Activated CD8-positive, alpha-beta memory T cell treated with anti-CD3 and anti-CD28 coated beads for 36 hours (primary cell): ENCODE measurements around the gene PRKCI. TPM values are rescaled to one million over a fixed set of nuclear protein-coding genes. Genes with fewer than 3 reads are reported as not detected.
"Not testable (repeated sequence)": the region's sequence is repeated elsewhere in the genome, so short reads cannot be mapped to it uniquely, and the experiment has no call there.

ENCODE experiments used
- CTCF ChIA-PET: fragments of 350-600 bp; sonication (Branson Sonifier 250); formaldehyde crosslinking; loops from one replicate; lab custom pipeline; 2021; ENCODE audit warnings: antibody characterized with exemption; lab: Charles Lee
- POLR2A ChIA-PET: fragments of 350-600 bp; sonication (Branson Sonifier 250); formaldehyde crosslinking; loops from one replicate; lab custom pipeline; 2021; ENCODE audit warnings: antibody characterized with exemption; lab: Charles Lee
- total RNA-seq, 2 experiments: library from RNA; stranded (reverse); gene quantifications; one replicate each; pipeline ENCODE4 v1.2.3, GENCODE V29; 2021

The PRKCI gene
- total RNA-seq, 2 experiments from 2014 or later = 19.6 to 22.5 TPM

DNA sequence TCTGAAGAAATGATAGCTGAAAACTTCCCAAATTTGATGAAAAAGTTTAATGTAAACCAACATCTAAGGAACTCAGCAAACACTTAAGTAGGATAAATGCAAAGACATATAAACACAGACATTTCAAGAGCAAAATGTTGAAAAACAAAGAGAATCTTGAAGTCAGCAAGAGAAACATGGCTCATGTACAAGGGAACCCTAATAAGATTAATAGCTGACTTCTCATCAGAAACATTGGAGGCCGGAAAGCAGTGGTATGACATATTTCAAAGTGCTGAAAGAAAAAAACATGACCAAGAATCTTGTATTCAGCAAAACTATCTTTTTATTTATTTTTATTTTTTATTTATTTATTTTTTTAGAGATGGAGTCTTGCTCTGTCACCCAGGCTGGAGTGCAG lies 10.6 kb upstream of the PRKCI start:
- CTCF ChIA-PET = no interaction called here
- POLR2A ChIA-PET = no interaction called here

DNA sequence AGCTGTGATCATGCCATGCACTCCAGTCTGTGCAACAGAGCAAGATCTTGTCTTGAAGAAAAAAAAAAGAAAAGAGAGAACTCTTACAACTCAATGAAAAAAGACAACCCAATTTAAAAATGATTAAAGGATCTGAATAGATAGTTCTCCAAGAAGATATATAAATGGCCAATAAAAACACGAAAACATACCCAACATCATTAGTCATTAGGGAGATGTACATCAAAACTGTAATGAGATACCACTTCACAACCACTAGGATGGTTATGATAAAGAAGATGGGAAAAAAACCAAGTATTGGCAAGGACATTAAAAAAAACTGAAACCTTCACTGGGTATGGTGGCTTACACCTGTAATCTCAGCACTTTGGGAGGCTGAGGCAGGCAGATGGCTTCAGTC lies 2.4 kb upstream of the PRKCI start:
- CTCF ChIA-PET = interaction anchor here (0.7 kb wide), 1 partner anchor 31 kb away, joined by 3 read pairs; no protein-coding TSS in a partner anchor
- POLR2A ChIA-PET = no interaction called here

DNA sequence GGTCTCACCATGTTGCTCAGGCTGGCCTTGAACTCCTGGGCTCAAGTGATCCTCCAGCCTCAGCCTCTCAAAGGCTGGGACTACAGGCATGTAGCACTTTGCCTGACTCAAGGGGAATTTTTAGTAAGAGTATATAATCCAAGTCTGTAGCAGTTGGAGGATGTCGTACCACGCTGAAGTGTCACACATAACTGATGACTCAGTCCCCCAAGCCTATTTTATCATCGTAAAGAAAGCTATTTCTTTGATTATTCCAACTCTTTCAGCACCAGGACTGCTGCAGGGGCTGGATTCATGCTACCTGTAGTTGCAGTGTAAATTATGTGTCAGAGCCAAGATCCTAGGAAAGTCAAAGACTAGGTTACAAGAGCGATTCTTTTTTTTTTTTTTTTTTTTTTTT lies 1.4 kb upstream of the PRKCI start:
- CTCF ChIA-PET = no interaction called here
- POLR2A ChIA-PET = interaction anchor here (0.6 kb wide), 1 partner anchor 30 kb away, joined by 5 read pairs; no protein-coding TSS in a partner anchor

DNA sequence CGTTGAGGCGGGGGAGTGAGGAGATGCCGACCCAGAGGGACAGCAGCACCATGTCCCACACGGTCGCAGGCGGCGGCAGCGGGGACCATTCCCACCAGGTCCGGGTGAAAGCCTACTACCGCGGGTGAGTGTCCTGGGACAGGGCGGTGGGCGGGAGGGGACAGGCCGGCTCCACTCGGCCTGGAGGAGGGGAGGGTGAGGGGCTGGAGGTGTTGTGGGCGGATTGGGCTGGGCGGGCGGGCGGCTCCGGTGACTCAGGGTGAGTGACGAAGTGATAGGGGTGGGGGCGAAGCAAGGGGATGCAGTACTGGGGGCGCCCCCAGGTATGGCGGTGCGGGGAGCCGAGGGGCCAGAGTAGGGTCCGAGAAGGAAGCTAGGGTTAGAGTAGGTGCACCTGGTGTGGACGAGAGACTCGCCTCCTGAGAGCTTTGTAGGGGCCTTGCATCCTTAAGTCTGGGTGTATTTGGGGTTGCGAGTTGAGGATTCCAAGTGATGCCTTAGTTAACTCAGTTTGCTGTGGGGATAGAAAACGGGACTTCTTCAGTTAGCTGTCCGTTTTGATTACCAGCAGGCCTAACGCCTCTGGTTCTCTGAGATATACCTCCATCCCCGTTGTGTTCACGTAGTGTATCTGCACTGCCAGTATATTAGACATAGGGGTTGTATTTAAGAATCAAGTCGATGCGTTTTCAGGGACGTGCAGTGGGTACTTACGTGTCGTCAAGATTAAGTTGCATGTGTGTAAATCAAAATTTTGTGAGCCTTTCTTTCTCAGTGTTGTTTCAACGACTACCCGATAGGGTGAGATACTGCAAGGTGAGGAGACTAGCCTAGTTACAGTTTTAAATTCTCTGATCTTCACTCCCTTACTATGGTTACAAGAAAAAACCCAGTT lies 670 bp downstream of the PRKCI start:
- ChIA-PET POLR2A (interaction anchor here (0.5 to 0.8 kb wide), 3 partner anchors 42 to 174 kb away, joined by 3 to 10 read pairs (median 4); partner anchors contain the start of gene PHC3), CTCF (interaction anchor here (1.3 kb wide), 1 partner anchor 33 kb away, joined by 3 read pairs; no protein-coding TSS in a partner anchor)

DNA sequence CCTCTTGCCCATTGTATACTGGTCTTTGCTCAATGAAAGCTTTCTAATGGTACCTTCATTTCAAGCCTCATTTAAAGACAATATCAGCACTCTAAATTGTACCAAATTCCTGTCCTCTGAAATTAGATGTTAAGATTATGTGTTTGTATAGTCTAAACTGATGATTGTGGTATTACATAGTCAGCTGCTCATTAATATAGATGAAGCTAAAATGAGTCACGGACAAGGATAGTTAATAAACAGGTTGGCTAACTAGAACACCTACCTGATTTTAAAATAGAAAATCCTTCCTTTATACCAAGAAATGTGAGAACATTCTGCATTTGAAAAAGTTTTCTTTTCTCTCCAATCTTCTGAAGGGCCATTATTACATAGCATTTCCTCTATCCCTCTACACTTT lies 2.9 kb downstream of the PRKCI start:
- ChIA-PET CTCF (interaction anchor here (1.3 kb wide), 1 partner anchor 50 kb away, joined by 3 read pairs; no protein-coding TSS in a partner anchor), POLR2A (no interaction called here)

DNA sequence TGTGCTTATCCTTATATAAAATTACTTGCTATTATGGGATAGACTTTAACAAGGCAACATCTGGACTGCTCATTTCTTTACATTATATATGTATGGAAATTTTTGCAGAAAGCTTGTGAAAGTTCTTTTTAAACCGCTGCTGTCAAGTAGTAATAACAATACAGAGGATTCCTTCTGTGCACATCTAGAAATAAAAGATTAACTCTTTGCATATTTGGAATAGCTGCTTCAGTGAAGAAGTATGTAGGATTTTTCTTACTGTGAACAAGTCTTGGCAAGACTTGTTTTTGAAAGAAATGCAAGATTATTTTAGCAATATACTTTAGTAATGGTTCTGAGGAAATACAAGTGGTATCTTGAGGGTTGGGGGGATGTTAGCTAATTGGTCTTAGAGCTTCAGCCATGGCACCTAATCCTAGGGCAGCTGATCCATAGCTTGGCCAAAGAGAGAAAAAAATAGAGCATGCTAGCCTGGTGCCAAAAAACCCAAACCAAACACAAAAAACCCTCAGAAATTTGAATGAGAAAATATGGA lies 4.3 kb downstream of the PRKCI start:
- ChIA-PET CTCF (no interaction called here), POLR2A (interaction anchor here (0.6 kb wide), 1 partner anchor 25 kb away, joined by 3 read pairs; no protein-coding TSS in a partner anchor)

DNA sequence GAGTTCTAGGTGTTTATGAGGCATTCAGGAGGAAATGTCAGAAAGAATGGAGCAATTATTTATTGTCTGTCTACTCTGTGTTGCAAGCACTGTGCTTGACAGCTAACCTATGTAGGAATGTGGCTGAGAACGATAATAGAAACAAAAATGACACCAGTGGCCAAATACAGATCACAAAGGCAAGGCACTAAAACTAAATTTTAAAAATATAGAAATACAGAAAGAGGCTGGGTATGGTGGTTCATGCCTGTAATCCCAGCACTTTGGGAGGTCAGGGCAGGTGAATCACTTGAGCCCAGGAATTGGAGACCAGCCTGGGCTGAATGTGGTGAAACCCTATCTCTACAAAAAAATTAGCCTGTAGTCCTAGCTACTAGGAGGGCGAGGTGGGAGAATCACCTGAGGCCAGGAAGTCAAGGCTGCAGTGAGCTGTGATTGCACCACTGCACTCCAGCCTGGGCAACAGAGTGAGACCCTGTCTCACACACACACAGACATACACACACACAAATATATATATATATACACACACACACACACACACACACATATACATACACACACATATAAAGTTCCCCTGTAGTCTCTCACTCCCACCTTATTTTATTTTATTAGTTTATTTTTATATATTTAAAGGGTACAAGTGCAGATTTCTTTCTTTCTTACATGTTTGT lies 6.0 kb downstream of the PRKCI start:
- POLR2A ChIA-PET = no interaction called here
- CTCF ChIA-PET = no interaction called here

DNA sequence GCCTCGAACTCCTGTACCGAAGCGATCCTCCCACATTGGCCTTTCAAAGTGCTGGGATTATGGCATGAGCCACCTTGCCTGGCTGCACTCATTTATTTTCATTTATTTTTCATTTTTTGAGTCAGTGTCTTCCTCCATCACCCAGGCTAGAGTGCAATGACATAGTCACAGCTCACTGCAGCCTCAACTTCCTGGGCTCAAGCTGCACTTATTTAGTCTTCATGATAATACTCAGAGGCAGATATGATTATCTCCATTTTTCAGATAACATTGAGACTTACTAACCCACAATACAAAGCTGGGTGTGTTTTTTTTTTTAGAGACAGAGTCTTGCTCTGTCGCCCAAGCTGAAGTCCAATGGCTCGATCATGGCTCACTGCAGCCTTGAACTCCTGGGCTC lies 10.0 kb downstream of the PRKCI start:
- POLR2A ChIA-PET = no interaction called here
- CTCF ChIA-PET = no interaction called here

DNA sequence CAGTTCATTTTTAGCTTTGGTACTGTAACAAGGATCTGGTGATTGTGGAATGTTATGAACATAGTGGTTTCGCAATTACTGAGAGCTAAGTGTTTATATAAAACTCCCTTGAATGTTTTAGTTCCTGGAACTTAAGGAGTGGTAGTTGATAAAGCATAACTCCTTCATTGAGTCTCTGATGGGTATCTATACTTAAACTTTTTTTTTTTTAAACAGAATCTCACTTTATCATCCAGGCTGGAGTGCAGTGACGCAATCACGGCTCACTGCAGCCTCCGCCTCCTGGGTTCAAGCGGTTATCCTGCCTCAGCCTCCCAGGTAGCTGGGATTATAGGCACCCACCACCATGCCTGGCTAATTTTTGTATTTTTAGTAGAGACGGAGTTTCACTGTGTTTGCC lies 11.3 kb downstream of the PRKCI start:
- CTCF ChIA-PET = no interaction called here
- POLR2A ChIA-PET = no interaction called here

DNA sequence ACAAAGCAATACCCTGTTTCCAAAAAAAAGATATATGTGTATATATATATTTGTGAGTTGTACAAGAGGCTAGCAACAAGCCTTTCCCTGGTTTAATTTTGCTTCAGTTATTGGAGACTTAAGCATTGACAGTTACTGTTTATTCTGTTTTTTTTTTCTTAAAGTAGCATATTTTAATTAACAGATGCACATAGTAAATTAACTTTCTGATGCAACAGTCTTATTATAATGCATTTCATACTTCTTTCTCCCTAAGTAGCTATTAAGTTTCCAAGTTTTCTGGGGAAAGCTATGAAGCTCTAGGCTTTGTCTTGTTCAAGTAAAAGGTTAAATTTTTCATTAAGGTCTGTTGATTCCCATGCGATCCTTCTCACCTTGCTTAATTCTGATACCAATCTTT lies 17.9 kb downstream of the PRKCI start:
- POLR2A ChIA-PET = no interaction called here
- CTCF ChIA-PET = no interaction called here

DNA sequence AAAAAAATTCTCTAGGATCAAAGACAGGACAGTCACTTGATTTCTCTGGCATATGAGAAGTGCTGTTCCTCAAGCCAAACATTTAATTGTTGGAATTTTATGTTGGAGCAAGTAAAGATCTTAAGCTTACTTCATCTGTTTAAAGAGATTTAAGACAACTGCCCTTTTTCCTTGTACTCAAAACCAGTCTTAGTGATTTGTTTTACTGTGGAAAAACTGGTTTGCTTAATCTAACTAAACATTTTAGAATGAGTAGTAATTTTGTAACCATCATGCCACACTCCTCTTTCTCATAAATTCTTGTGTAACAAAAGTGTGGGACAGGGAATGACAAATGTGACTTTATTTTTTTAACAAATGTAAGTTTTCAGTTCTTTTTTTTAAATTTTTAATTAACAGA lies 18.4 kb downstream of the PRKCI start:
- ChIA-PET POLR2A (no interaction called here), CTCF (no interaction called here)

DNA sequence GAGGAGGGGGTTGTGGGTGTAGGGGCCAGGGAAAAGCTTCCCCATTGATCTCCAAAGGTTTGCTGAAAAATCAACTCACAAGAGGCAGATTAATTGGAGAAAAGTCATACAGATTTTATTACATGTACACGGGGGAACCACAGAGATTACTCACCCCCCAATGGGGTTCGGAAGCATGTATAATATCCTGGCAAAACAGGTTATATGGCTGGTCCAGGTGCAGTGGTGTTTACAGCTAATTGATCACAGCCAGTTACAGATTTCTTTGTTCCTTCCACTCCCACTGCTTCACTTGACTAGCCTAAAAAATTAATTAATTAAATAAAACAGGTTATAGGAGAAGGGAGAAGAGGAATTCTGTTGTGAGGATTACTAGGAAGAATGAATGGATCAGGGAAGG lies 22.4 kb downstream of the PRKCI start:
- ChIA-PET CTCF (interaction anchor here (0.6 kb wide), 1 partner anchor 38 kb away, joined by 3 read pairs; no protein-coding TSS in a partner anchor), POLR2A (no interaction called here)

DNA sequence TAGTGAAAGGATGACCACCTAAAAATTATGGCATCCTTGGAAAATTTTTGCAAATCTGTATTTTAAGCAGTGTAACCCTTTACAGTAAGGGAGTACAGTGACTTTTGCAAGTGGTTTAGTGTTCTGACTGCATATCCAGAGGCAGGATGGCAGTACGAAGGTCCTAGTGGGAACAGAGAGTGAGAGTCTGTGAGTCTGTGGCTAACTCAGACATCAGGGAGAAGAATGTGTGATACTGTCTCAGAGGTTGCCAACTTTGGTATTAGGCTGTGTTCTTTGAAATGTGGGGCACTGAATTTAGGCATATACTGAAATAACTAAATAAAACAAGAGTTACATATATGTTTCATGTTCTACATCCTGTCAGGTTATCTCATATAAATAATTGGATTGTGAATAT lies 25.7 kb downstream of the PRKCI start:
- ChIA-PET CTCF (no interaction called here), POLR2A (interaction anchor here (0.6 kb wide), 1 partner anchor 78 kb away, joined by 3 read pairs; no protein-coding TSS in a partner anchor)

DNA sequence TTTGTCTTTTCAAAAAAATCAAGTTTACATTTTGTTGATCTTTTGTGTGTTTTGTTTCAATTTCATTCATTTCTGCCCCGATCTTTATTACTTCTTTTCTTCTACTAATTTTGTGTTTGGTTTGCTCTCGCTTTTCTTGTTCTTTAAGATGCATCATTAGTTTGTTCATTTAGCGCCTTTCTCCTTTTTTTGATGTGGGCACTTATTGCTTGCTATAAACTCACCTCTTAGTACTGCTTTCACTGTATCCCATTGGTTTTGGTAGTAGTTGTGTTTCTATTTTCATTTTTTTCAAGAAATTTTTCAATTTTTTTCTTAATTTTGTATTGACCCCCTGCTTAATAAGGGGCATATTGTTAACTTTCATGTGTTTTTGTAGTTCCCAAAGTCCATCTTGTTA lies 34.4 kb downstream of the PRKCI start:
- POLR2A ChIA-PET = no interaction called here
- CTCF ChIA-PET = no interaction called here

DNA sequence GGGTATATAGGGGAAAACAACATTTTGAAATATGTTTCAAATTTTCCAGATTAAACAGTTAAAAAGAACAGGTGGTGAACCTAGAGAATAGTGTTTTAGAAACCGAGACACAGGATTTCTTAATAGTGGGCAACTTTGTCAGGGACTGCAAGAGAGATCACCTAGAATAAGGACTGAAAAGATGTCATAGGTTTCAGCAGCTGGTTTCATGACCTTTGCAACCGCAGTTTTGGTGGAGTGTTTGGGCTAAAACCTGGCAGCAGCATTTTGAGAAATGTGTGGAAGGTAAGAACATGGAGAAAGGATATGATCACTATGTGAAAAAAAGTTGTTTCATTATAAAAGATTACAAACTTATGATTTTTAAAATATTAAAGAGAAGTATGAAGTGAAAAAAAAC lies 34.9 kb downstream of the PRKCI start:
- POLR2A ChIA-PET = interaction anchor here (0.6 kb wide), 1 partner anchor 201 kb away, joined by 3 read pairs; no protein-coding TSS in a partner anchor

DNA sequence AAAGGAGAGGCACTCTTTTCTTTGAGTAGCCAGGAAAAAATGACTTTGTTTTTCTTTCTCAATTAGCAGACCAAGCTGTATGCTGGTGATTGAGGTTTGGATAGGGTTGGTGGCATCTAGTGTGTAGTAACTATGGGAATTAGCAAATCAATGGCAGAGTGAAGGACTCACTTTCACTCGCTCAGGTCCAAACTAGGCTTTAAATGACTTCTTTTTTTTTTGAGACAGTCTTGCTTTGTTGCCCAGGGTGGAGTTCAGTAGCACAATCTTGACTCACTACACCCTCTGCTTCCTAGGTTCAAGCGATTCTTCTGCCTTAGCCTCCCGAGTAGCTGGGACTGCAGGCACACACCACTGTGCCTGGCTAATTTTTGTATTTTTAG lies 35.9 kb downstream of the PRKCI start:
- CTCF ChIA-PET = no interaction called here

More for the DNA sequence above, 34.9 kb downstream of the PRKCI start:
- CTCF ChIA-PET = no interaction called here

DNA sequence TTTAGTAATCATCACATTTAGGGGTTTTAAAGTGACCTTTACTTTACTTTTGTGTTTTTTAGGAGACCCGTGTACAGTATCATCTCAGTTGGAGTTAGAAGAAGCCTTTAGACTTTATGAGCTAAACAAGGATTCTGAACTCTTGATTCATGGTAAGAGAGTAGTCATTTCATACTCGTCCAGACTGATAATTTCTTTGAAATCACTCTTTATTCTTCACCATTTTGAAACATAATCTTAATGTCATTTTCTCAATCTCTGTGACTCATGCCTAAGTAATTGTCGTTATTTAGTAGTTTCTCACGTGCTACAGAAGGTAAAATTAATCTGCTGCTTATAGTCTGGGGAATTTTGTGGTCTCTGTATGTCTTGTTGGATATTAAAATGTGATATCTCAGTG lies 37.7 kb downstream of the PRKCI start:
- ChIA-PET POLR2A (no interaction called here), CTCF (no interaction called here)

More for the DNA sequence above, 35.9 kb downstream of the PRKCI start:
- POLR2A ChIA-PET = no interaction called here

DNA sequence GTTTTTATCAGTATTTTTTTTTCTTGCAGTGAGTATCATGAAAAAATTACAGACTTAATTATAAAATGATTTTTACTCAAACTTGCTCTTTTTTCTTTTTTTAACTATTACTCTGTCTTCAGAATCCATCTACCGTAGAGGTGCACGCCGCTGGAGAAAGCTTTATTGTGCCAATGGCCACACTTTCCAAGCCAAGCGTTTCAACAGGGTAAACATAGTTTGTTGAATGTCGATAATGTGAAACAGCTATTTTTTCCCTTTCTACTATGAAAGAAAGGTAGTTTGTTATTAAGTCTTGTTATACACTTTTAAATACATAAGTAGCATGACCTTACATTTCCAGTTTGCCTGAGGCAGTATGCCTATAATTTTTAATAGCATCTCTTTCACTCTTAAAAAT lies 45.6 kb downstream of the PRKCI start:
- CTCF ChIA-PET = no interaction called here
- POLR2A ChIA-PET = no interaction called here

DNA sequence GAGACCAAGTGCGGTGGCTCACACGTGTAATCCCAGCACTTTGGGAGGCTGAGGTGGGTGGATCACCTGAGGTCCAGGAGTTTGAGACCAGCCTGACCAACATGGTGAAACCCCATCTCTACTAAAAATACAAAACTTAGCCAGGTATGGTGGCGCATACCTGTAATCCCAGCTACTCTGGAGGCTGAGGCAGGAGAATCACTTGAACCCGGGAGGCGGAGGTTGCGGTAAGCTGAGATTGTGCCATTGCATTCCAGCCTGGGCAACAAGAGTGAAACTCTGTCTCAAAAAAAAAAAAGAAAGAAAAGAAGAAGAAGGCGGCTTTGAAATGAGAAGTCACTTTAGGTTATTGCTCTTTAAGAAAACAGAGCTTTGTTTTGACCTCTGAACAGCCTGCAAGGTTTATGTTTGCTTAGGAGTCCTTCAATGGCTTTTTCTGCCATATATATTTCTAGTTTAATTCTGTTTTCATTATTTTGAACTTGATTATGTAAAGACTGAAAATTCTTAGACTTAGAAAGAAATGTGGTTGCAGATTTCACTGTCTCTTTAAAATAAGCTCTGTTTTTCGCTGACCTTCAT lies 47.5 kb downstream of the PRKCI start:
- POLR2A ChIA-PET = not testable (repeated sequence)
- CTCF ChIA-PET = interaction anchor here (1.2 kb wide), 1 partner anchor 8 kb away, joined by 3 read pairs; no protein-coding TSS in a partner anchor
